K562 (cell line): Measurements from ENCODE around the gene PRKACG. TPM values are rescaled to one million over a fixed set of nuclear protein-coding genes. Genes with fewer than 3 reads are reported as not detected.

Source experiments
- CAMTA2 ChIP-seq: fragments of 250-450 bp; sonication (Bioruptor Pico); conservative IDR thresholded peaks from 2 replicates; pipeline ENCODE4 v1.5.1; 2022
- EP400 ChIP-seq: fragments of 450-650 bp; IDR thresholded peaks from 2 replicates; pipeline ENCODE4 v1.6.1; 2017; ENCODE audit warnings: antibody characterized with exemption, mild to moderate bottlenecking, moderate library complexity
- HMG20A ChIP-seq: fragments of 450-650 bp; formaldehyde crosslinking; conservative IDR thresholded peaks from 2 replicates; pipeline ENCODE4 v1.4.0; 2020; ENCODE audit warnings: mild to moderate bottlenecking, mixed read lengths
- HNRNPK ChIP-seq: fragments of 200-400 bp; formaldehyde crosslinking; IDR thresholded peaks from one replicate; pipeline ENCODE4 v1.6.1; 2018; ENCODE audit warnings: mild to moderate bottlenecking, low read depth, low read length; ENCODE audit not compliant: poor library complexity, severe bottlenecking
- MECOM ChIP-seq: fragments of 250-450 bp; sonication (Bioruptor Pico); IDR thresholded peaks from 2 replicates; pipeline ENCODE4 v1.8.0; 2022; ENCODE audit warnings: inconsistent platforms
- NFXL1 ChIP-seq: fragments of 450-650 bp; formaldehyde crosslinking; IDR thresholded peaks from 2 replicates; pipeline ENCODE4 v1.4.0; 2021; ENCODE audit warnings: mild to moderate bottlenecking
- PCBP1 ChIP-seq: fragments of 200-400 bp; formaldehyde crosslinking; IDR thresholded peaks from 2 replicates; pipeline ENCODE4 v1.6.1; 2018; ENCODE audit warnings: mild to moderate bottlenecking, low read depth, low read length; ENCODE audit not compliant: poor library complexity, severe bottlenecking
- POLR2G ChIP-seq: fragments of 200-400 bp; formaldehyde crosslinking; IDR thresholded peaks from 2 replicates; pipeline ENCODE4 v1.6.1; 2017; ENCODE audit warnings: low read depth, mild to moderate bottlenecking, antibody characterized with exemption, low read length, moderate library complexity
- PTBP1 ChIP-seq: fragments of 200-400 bp; formaldehyde crosslinking; IDR thresholded peaks from 2 replicates; pipeline ENCODE4 v1.6.1; 2017; ENCODE audit warnings: low read depth, low read length
- RBBP5 ChIP-seq: fragments of 200-600 bp; sonication (generic); IDR thresholded peaks from 2 replicates; pipeline ENCODE4 v1.6.1; 2012; ENCODE audit warnings: borderline replicate concordance, mild to moderate bottlenecking, low read length, control low read depth, inconsistent platforms; ENCODE audit not compliant: insufficient read depth, poor library complexity, severe bottlenecking
- RCOR1 ChIP-seq, 2 experiments: IDR thresholded peaks; 2 replicates each; pipeline ENCODE4 v1.6.1; 2012; ENCODE audit warnings: low read depth in 2 of 2, low read length in 2 of 2, borderline replicate concordance in 1 of 2, improper control_type of control experiment in 1 of 2
- RFX1 ChIP-seq: fragments of 450-650 bp; IDR thresholded peaks from 2 replicates; pipeline ENCODE4 v1.6.1; 2016; ENCODE audit warnings: mild to moderate bottlenecking, moderate library complexity
- SMC3 ChIP-seq: conservative IDR thresholded peaks from 2 replicates; pipeline ENCODE4 v1.6.1; 2011; ENCODE audit warnings: low read depth, low read length, improper control_type of control experiment; ENCODE audit not compliant: insufficient read depth
- ZEB2 ChIP-seq: fragments of 450-650 bp; IDR thresholded peaks from 2 replicates; pipeline ENCODE4 v1.6.1; 2016
- ZNF143 ChIP-seq: sonication (generic); formaldehyde crosslinking; IDR thresholded peaks from 2 replicates; pipeline ENCODE4 v1.9.0; 2022; ENCODE audit warnings: mild to moderate bottlenecking, missing genetic modification reagents
- ZNF699 ChIP-seq: fragments of 250-450 bp; sonication (Bioruptor Pico); IDR thresholded peaks from 2 replicates; pipeline ENCODE4 v1.8.0; 2021; ENCODE audit warnings: mild to moderate bottlenecking, moderate library complexity; ENCODE audit not compliant: insufficient replicate concordance
- ZNF717 ChIP-seq: fragments of 250-450 bp; sonication (Bioruptor Pico); IDR thresholded peaks from 2 replicates; pipeline ENCODE4 v1.5.0; 2021
- polyA plus RNA-seq, 8 experiments: library from polyadenylated mRNA; depleted of rRNA in 4 of 8; stranded (reverse) in 5 of 8; unstranded in 3 of 8; fragments of >200 nt; fragmentation: Nextera tagmentation in 2 of 8; fragmentation: Illumina TruSeq in 1 of 8; extraction: Ambion mirVana in 2 of 8; extraction: Trizol in 1 of 8; gene quantifications; 2 replicates each; pipeline versions ENCODE4 v1.2.1 to v1.2.3, GENCODE V29; 2011 to 2014; ENCODE audit warnings: inconsistent platforms in 1 of 8, missing spikeins in 1 of 8
- total RNA-seq, 7 experiments: library from RNA; depleted of rRNA in 6 of 7; stranded (reverse); fragments of >200 nt in 6 of 7; fragmentation: Illumina TruSeq in 2 of 7; extraction: Trizol in 2 of 7; gene quantifications; 2 replicates each; pipeline versions ENCODE4 v1.2.1 to v1.2.3, GENCODE V29; 2011 to 2021; ENCODE audit warnings: low replicate concordance in 1 of 7
- TF ChIP-seq, protein P1 (sequence below): fragments of 150-350 bp; IDR thresholded peaks from 2 replicates; pipeline ENCODE4 v1.6.1; 2014; ENCODE audit warnings: low read depth, mild to moderate bottlenecking, low read length, borderline replicate concordance
- TF ChIP-seq, protein P2 (sequence below): fragments of 450-650 bp; IDR thresholded peaks from 2 replicates; pipeline ENCODE4 v1.6.1; 2016; ENCODE audit warnings: low read depth, mild to moderate bottlenecking, moderate library complexity
- TF ChIP-seq, protein P3 (sequence below): fragments of 250-450 bp; sonication (Bioruptor Pico); IDR thresholded peaks from 2 replicates; pipeline ENCODE4 v1.8.0; 2022; ENCODE audit warnings: inconsistent platforms, mild to moderate bottlenecking, moderate library complexity, borderline replicate concordance
- TF ChIP-seq, protein P4 (sequence below): fragments of 450-650 bp; formaldehyde crosslinking; IDR thresholded peaks from 2 replicates; pipeline ENCODE4 v1.4.0; 2020; ENCODE audit warnings: mild to moderate bottlenecking, moderate library complexity

PRKACG gene
- total and polyA plus RNA-seq, 9 of the 15 experiments (the other 6 are each of a cell fraction or from before 2014, with no cell fraction given) = not detected

DNA sequence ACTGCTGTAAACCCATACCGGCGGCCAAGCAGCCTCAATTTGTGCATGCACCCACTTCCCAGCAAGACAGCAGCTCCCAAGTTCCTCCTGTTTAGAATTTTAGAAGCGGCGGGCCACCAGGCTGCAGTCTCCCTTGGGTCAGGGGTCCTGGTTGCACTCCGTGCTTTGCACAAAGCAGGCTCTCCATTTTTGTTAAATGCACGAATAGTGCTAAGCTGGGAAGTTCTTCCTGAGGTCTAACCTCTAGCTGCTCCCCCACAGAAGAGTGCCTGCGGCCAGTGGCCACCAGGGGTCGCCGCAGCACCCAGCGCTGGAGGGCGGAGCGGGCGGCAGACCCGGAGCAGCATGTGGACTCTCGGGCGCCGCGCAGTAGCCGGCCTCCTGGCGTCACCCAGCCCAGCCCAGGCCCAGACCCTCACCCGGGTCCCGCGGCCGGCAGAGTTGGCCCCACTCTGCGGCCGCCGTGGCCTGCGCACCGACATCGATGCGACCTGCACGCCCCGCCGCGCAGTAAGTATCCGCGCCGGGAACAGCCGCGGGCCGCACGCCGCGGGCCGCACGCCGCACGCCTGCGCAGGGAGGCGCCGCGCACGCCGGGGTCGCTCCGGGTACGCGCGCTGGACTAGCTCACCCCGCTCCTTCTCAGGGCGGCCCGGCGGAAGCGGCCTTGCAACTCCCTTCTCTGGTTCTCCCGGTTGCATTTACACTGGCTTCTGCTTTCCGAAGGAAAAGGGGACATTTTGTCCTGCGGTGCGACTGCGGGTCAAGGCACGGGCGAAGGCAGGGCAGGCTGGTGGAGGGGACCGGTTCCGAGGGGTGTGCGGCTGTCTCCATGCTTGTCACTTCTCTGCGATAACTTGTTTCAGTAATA is 21.8 kb upstream of the PRKACG start, which contains the start of gene FXN (continued):
- TF ChIP-seq HMG20A (no peak), HNRNPK (no peak), ZEB2 (no peak), POLR2G (peak; percentile 91), CAMTA2 (no peak), EP400 (peak; percentile 63; the same call in 1 of the 2 replicates), ZNF143 (CRISPR knock-in tag) (no peak), SMC3 (peak; percentile 69), ZNF699 (no peak), ZNF717 (no peak), RFX1 (no peak), PTBP1 (peak; percentile 90), RCOR1 (IDR thresholded peaks at IDR 0.05; ENCODE audit: borderline replicate concordance in 1 of 2, low read depth in 2 of 2, low read length in 2 of 2) (peak in 1 of 2 experiments; percentile 97; a peak in 3 of 4 replicates), PCBP1 (no peak), MECOM (CRISPR knock-in tag) (no peak), NFXL1 (no peak), RBBP5 (peak; percentile 74)
- TF ChIP-seq, protein P1, sequence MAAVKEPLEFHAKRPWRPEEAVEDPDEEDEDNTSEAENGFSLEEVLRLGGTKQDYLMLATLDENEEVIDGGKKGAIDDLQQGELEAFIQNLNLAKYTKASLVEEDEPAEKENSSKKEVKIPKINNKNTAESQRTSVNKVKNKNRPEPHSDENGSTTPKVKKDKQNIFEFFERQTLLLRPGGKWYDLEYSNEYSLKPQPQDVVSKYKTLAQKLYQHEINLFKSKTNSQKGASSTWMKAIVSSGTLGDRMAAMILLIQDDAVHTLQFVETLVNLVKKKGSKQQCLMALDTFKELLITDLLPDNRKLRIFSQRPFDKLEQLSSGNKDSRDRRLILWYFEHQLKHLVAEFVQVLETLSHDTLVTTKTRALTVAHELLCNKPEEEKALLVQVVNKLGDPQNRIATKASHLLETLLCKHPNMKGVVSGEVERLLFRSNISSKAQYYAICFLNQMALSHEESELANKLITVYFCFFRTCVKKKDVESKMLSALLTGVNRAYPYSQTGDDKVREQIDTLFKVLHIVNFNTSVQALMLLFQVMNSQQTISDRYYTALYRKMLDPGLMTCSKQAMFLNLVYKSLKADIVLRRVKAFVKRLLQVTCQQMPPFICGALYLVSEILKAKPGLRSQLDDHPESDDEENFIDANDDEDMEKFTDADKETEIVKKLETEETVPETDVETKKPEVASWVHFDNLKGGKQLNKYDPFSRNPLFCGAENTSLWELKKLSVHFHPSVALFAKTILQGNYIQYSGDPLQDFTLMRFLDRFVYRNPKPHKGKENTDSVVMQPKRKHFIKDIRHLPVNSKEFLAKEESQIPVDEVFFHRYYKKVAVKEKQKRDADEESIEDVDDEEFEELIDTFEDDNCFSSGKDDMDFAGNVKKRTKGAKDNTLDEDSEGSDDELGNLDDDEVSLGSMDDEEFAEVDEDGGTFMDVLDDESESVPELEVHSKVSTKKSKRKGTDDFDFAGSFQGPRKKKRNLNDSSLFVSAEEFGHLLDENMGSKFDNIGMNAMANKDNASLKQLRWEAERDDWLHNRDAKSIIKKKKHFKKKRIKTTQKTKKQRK = no peak
- TF ChIP-seq, protein P2, sequence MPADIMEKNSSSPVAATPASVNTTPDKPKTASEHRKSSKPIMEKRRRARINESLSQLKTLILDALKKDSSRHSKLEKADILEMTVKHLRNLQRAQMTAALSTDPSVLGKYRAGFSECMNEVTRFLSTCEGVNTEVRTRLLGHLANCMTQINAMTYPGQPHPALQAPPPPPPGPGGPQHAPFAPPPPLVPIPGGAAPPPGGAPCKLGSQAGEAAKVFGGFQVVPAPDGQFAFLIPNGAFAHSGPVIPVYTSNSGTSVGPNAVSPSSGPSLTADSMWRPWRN = no peak
- TF ChIP-seq, protein P3, sequence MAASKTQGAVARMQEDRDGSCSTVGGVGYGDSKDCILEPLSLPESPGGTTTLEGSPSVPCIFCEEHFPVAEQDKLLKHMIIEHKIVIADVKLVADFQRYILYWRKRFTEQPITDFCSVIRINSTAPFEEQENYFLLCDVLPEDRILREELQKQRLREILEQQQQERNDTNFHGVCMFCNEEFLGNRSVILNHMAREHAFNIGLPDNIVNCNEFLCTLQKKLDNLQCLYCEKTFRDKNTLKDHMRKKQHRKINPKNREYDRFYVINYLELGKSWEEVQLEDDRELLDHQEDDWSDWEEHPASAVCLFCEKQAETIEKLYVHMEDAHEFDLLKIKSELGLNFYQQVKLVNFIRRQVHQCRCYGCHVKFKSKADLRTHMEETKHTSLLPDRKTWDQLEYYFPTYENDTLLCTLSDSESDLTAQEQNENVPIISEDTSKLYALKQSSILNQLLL (CRISPR knock-in tag) = no peak
- TF ChIP-seq, protein P4, sequence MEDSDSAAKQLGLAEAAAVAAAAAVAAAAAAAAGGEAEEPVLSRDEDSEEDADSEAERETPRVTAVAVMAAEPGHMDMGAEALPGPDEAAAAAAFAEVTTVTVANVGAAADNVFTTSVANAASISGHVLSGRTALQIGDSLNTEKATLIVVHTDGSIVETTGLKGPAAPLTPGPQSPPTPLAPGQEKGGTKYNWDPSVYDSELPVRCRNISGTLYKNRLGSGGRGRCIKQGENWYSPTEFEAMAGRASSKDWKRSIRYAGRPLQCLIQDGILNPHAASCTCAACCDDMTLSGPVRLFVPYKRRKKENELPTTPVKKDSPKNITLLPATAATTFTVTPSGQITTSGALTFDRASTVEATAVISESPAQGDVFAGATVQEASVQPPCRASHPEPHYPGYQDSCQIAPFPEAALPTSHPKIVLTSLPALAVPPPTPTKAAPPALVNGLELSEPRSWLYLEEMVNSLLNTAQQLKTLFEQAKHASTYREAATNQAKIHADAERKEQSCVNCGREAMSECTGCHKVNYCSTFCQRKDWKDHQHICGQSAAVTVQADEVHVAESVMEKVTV (CRISPR knock-in tag) = peak; percentile 49; the same call in 1 of the 2 replicates
